Stimulated activated CD4-positive, alpha-beta T cell treated with anti-CD3 and anti-CD28 coated beads, Interleukin-15, amount 100 ng/mL, for 24 hours (primary cell): ENCODE data around the gene DSEL.

Source experiments
- DNase-seq: peaks from one replicate; pipeline ENCODE4 v3.0.0-alpha.2; 2020

DSEL gene

GRCh38 chr18:67516539-67517443 is at the start of gene DSEL:
TSS of gene DSEL (minus strand) at chr18:67516720. CDS start at chr18:67514608, 2,112 bp downstream.
- peak; percentile 97 for DNase-seq

DNA sequence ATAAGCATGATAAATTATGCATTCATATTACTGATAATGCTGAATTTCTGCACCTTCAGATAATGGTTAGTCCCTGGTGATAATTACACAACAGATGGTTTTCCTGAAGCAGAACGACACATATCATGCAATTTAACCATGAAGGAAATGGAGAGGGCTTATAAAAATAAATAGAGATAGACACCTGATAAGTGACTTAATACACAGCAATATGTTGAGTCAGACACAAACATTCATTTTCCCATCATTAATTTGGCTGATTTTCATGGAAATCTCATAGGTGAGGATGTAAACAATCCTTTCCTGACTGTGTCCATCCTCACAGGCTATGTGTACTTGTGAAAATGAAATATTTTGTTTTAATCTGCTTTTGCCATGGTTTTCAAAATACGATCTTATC is 36.9 kb upstream of the DSEL start:
- DNase-seq: no peak

- no peak for DNase-seq
Measured at GRCh38 chr18:67550872-67551520, 34.5 kb upstream of the DSEL start.

GRCh38 chr18:67549946-67550345 is 33.4 kb upstream of the DSEL start:
- DNase-seq: no peak

DNA sequence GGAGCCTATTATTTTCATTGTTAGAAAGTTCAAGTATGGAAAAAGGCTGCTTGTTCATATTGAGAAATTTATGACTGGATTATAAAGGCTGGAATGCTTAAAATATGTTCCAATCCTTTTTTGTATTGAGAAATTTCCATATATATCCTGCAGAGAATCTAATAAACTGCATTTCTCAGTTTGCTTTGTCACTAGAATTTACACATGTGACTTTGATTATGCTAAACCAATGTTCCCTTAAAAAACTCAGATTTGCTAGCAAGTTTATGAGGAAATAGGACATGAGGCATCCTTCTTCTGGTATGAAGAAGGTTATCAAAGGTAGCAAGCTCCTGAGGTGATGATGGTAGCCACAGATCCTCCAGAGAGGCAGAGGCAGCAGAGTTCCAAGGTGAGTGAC is 29.2 kb upstream of the DSEL start:
- DNase-seq: no peak

DNA sequence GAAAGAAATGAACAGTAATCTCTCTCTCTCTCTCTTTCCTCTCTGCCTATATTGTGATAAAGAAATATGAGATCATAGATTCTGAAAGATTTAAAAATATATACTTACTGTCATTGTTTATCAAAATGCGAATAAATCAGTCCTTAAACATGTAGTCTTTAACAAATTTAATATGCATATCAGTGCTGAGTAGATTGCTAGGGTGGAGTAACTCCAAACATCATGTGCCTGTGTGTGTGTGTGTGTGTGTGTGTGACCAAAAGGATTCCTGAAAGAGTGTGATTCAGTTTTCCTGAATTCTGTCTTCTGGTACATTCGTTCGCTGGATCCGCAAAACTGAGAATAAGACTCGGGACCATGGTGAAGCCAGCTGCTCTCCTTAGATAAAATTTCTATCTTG is 24.0 kb upstream of the DSEL start:
- DNase-seq: no peak

DNA sequence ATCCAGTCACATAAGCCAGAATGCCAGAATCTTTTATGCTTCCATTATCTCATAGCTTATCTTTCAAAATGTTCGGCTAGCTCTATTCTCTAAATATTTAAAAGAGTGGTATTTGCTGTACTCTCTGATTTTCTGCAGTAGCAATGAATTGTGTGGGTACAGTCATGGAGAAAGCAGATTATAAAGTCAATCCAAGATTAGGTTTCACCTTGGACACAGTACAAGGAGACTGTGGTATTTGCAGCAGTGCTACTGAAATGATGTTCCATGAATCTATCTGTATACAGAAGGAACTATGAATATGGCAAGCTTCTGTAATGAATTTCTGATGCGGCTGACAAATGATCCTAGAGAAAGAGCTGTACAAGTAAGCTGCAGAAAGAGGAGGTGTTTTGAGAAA is 15.4 kb upstream of the DSEL start:
- DNase-seq: no peak

- no peak for DNase-seq
Measured at GRCh38 chr18:67525328-67526099, 9.0 kb upstream of the DSEL start.

- DNase-seq: no peak
Measured at GRCh38 chr18:67520351-67520921, 3.9 kb upstream of the DSEL start.

DNA sequence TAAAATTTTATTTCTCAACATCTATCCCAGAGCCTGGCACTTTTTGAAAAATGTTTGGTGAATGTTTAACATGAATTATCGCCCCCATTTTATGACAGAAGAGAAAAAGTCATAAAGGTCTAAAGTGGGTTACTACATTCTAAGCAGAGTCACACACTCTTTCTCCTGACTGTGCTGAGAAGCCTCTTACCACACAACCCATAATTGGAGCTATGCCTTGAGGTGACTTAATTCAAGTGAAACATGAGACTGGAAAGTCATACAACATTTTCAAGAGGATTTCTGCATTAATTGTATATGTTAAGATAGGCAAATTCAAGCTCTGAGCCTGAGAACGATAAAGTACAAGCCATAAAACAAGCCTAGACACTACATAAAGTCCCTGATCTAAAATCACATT is 3.1 kb upstream of the DSEL start:
- no peak for DNase-seq

DNA sequence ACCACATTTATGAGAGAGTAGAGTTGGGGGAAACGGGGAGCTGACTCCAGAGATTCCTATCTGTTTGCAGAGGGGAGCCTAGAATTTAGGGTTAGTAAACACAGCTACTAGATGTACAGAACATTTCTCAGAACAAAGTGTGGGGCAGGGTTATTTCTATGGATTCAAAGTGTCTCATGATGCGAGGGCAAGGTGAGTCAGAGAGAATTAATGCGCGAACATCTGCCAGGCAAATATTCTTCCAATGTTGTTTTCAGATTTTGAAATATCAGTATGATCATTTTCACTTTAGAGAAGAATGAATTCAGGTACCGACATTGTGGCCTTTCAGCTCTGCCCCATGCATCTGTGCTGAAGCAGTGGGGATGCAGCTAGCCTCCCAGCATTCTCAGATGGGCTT is 2.0 kb upstream of the DSEL start:
- no peak for DNase-seq

DNA sequence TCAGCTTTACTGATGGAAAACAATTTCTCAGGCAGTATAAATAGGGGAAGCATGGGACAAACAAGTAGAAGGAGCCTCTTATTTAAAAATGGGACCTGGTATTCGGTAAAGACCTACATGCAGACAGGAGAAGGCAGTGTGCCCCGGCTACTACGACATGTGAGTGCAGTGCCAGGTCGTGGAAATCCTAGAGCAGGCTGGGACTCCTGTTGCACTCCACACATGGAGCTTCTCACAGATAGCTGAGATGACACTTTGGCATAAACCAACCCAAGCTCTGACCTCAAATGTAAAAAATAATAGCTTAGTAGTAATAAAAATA is 885 bp upstream of the DSEL start:
- peak; percentile 4 for DNase-seq

GRCh38 chr18:67515942-67516538 is 480 bp downstream of the DSEL start:
- peak; percentile 71 for DNase-seq

DNA sequence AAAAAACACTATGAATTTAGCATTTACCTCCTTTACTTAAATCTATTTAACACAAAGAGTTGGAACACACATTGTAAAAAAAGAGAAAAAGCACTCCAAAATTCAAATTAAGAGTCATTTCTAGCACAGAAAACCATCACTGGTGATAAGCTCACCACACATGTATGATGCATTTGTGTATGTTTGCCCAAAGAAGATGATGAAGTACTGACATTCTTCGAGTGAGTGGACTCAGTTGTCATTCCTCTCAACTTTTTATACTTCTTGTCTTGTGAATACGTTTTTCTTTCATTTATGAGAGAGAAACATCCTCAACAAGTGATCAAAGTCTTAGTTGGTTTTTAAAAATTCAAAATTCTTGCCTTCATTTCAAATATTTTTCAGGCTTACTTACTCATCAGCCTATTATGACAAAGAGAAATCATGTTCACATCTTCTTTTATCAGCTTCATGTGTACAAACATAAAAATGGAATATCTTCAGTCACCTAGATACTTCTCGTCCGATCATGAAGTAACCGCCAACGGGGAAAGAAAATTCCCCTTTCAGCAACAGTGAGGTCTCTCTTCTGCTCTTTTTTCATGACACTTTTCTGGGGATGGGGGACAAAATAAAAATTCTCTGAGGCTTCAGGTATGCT is 1.5 kb downstream of the DSEL start:
- DNase-seq: no peak

DNA sequence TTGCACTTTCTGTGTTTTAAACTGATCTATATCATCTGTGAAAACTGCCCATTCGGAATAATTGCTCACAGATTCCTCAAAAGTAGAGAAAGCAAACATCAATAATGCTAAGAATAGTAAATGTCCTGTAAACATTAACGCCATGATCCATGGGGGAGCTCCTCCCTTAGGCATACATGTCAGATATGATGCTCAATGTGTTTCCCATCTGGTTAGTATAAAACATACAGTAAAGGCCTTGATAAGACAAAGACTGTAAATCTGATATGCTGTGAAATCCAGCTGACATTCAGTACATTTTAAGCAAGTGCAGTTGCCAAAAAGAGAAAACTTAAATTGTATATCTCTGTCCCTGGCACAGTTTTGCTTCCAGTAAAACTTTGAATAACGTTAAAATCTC is 2.1 kb downstream of the DSEL start:
- no peak for DNase-seq

- DNase-seq: no peak
Measured at GRCh38 chr18:67513280-67513679, 3.2 kb downstream of the DSEL start.

GRCh38 chr18:67511840-67512239 is 4.7 kb downstream of the DSEL start:
- DNase-seq: no peak

- DNase-seq: no peak
Measured at GRCh38 chr18:67510831-67511230, 5.7 kb downstream of the DSEL start.

GRCh38 chr18:67509741-67510391 is 6.7 kb downstream of the DSEL start:
- DNase-seq: no peak

DNA sequence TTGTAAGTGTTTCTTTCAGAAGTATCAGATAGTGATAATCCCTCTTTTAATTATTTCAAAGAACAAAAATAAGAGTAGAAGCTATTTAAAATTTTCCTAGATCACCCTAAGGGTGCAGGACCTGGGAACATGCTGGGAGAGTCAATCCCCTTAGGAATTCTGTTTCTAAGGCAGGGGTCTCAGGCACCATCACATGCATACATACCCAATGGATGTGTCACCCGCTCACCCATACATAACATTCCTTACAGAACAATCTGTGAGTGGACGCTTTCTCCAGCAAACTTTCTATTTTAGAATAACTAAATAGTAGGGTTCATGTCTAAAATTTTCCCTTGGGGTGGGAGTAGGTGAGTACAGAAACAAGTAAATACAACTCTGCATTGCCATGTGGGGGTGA is 8.4 kb downstream of the DSEL start:
- no peak for DNase-seq

GRCh38 chr18:67504739-67505138 is 11.8 kb downstream of the DSEL start:
- DNase-seq: no peak
